AG04450 (cell line): ENCODE results near the gene PGM1. TPM values are rescaled to one million over a fixed set of nuclear protein-coding genes. Genes with fewer than 3 reads are reported as not detected.

Experiments used
- CTCF ChIA-PET: fragments of 300-600, 350-600 bp; formaldehyde crosslinking; extraction: SDS; loops from one replicate; lab custom pipeline; 2022; ENCODE audit warnings: antibody characterized with exemption, inconsistent platforms; lab: Charles Lee
- POLR2A ChIA-PET: fragments of 350-600 bp; formaldehyde crosslinking; extraction: SDS; loops from one replicate; lab custom pipeline; 2021; ENCODE audit warnings: antibody characterized with exemption, inconsistent platforms; lab: Yijun Ruan, JAX
- DNase-seq: peaks from one replicate; pipeline ENCODE4 v3.0.0-alpha.2; 2011; ENCODE audit warnings: low read depth, low spot score
- H3K27ac ChIP-seq: one replicate; pipeline ENCODE4 v1.5.1; 2012; ENCODE audit warnings: low read depth, low read length, control low read depth
- H3K27me3 ChIP-seq: one replicate; pipeline ENCODE4 v1.6.0; 2012; ENCODE audit warnings: low read length; ENCODE audit not compliant: control insufficient read depth, insufficient read depth
- H3K4me3 ChIP-seq: 2 replicates; pipeline ENCODE4 v1.5.1; 2011; ENCODE audit warnings: mild to moderate bottlenecking, low read depth, low read length, control low read depth
- H3K9me3 ChIP-seq: 2 replicates; pipeline ENCODE4 v1.5.1; 2012; ENCODE audit warnings: low read length; ENCODE audit not compliant: control insufficient read depth, insufficient read depth
- polyA plus RNA-seq: library from polyadenylated mRNA; depleted of rRNA; stranded (reverse); fragments of >200 nt; gene quantifications from 2 replicates; pipeline ENCODE4 v1.2.3, GENCODE V29; 2011
- TF ChIP-seq, protein P1 (sequence below): IDR thresholded peaks from 2 replicates; pipeline ENCODE4 v1.5.1; 2011; ENCODE audit warnings: low read depth, low read length, control low read depth, inconsistent platforms

Gene PGM1
- polyA plus RNA-seq, 1 experiment: 25.0 TPM

DNA sequence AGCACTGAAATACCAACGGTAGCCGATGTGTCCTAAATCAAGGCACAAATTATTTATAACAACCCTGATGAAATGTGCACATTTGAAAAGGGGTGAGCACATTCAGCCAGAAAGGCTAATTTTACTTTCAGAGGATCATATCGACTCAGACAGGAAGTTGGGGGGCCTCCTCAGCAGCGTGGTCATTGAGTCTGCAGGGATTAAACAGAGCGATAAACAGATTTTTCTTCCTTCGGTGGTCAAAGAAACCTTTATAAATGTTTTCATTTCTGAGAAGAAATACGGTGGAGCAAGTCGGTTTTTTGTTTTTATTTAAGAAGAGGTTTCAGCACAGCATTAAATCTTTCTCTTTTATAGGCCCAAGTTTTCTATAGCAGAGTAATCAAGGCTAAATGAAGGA, 45.7 kb downstream of the PGM1 start:
- TF ChIP-seq, protein P1, sequence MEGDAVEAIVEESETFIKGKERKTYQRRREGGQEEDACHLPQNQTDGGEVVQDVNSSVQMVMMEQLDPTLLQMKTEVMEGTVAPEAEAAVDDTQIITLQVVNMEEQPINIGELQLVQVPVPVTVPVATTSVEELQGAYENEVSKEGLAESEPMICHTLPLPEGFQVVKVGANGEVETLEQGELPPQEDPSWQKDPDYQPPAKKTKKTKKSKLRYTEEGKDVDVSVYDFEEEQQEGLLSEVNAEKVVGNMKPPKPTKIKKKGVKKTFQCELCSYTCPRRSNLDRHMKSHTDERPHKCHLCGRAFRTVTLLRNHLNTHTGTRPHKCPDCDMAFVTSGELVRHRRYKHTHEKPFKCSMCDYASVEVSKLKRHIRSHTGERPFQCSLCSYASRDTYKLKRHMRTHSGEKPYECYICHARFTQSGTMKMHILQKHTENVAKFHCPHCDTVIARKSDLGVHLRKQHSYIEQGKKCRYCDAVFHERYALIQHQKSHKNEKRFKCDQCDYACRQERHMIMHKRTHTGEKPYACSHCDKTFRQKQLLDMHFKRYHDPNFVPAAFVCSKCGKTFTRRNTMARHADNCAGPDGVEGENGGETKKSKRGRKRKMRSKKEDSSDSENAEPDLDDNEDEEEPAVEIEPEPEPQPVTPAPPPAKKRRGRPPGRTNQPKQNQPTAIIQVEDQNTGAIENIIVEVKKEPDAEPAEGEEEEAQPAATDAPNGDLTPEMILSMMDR: no peak
- ChIA-PET POLR2A (no interaction called here), CTCF (no interaction called here)
- no peak for DNase-seq
- Histone ChIP-seq H3K27me3 (no peaks in the 10 kb centered on the region), H3K4me3 (no peak overlapping the region), H3K27ac (no peak overlapping the region), H3K9me3 (no peaks in the 10 kb centered on the region)

DNA sequence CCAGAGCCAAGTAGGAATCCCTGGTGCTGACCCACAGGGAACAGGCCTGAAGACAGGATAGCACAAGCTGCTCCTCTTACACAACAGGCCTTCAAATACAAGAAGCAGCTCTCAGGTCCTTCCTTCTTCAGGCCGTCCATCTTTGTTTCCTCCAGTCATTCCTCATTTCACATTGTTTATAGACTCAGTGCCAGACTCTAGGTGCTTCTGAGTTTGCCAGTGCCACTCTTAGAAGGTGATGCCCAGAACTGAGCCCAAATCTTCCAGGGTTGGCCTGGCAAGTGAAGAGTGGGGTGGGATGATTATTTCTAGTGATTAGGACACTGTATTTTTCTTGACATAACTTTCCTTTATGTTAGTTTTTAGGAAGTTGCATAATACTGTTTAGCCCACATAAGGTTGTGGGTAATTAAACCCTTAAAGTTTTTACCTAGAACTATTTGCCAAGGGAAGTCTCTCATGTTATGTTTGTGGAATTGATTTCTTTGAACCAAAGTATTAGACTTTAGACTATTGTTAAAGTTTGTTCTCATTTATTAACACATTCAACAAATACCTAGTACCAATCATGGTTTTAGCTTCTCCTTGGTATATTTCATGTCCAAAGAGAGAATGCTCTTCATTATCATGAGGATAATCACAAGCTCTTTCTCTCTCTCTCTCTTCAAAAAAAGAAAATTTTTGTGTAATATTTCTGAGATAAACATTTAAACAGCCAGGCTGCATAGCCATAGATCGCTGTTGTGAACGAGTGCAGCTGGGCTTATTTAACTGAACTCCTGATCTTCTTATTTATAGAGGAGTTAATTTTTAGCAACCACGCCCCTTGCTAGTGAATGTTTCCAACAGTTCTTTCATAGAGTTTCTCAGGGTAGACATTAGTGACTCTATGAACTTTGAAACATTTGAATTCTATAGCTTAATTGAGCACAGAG, 47.7 kb downstream of the PGM1 start:
- TF ChIP-seq, protein P1: no peak
- Histone ChIP-seq H3K27ac (no peak overlapping the region), H3K27me3 (no peaks in the 10 kb centered on the region), H3K4me3 (no peak overlapping the region), H3K9me3 (no peaks in the 10 kb centered on the region)
- CTCF ChIA-PET: no interaction called here
- DNase-seq: no peak
- POLR2A ChIA-PET: no interaction called here

DNA sequence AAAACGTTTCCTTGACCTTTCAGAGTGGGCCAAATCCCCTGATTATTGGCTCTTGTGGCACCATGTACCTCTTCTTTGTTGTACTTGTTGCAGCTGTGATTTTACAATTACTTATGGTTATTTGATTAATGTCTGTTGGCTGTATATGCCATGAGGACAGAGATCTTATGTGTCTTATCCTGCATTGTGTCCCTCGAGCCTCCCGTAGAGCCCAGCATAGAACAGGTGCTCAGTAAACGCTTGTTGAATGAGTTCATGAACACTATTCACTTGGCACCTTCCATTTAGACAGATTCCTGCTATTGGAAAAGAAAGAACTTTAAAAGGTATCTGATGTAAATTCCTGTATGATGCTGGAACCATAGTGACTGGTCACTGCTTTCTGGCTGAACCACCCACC, 48.4 kb downstream of the PGM1 start:
- DNase-seq: no peak
- CTCF ChIA-PET: no interaction called here
- H3K9me3 ChIP-seq: no peaks in the 10 kb centered on the region
- no peak overlapping the region for H3K4me3 ChIP-seq
- no peaks in the 10 kb centered on the region for H3K27me3 ChIP-seq
- H3K27ac ChIP-seq: no peak overlapping the region
- TF ChIP-seq, protein P1: no peak
- POLR2A ChIA-PET: no interaction called here

DNA sequence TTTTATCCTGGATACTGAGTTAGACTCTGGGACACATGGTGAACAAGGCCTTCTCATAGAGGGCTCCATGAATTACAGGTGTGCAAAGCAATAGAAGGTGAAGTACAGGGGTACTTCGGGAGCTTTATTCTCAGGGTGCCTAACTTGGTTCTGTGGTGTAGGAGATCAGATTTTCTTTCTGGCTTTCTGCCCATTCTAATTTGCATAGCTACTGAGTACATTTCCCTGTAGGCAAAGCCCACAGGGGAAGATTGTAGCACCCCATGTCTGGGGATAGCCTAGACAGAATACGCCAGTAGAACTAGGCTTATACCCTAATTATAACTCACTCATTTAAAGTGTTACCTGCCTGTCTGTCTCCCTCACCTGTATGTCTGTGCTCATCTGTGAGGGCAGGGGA, 49.7 kb downstream of the PGM1 start:
- POLR2A ChIA-PET: no interaction called here
- no peak for DNase-seq
- Histone ChIP-seq H3K9me3 (no peaks in the 10 kb centered on the region), H3K27ac (no peak overlapping the region), H3K4me3 (no peak overlapping the region), H3K27me3 (no peaks in the 10 kb centered on the region)
- CTCF ChIA-PET: no interaction called here
- TF ChIP-seq, protein P1: no peak

DNA sequence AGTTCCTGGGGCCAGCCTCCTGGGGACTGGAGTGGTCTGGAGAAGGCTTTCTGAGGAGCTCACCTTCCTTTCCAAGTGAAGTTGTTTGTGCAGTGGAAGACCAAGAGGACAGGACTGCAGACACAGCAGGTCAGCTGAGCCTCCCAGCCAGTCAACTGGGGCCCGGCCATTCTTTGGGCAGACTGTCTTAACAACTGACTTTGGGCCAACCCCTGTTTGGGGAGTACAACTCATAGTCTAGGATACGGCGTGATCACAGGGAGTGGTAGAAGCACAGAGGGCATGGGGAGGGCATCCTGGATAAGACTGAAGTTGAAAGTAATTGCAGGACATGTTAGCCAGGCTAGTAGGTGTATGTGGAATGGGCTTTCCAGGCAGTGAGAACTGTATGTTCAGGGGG, 50.3 kb downstream of the PGM1 start:
- Histone ChIP-seq H3K27me3 (no peaks in the 10 kb centered on the region), H3K27ac (no peak overlapping the region), H3K4me3 (no peak overlapping the region), H3K9me3 (no peaks in the 10 kb centered on the region)
- TF ChIP-seq, protein P1: no peak
- POLR2A ChIA-PET: no interaction called here
- no peak for DNase-seq
- CTCF ChIA-PET: interaction anchor here (1.4 kb wide), 1 partner anchor 31 kb away, joined by 3 read pairs; no protein-coding TSS in a partner anchor
